ENCODE results near the gene LHX1.

Gene LHX1

GRCh38 chr17:36937959-36938565 lies 787 bp downstream of the LHX1 start:
- Histone ChIP-seq H3K4me2 (ENCODE audit: insufficient read depth, low read length) (no peak overlapping the region), H3K4me1 (ENCODE audit: insufficient read depth, low read length) (no peaks in the 10 kb centered on the region), H2AFZ (ENCODE audit: low read depth, low read length) (no peak overlapping the region), H3K27ac (ENCODE audit: low read length) (no peak overlapping the region), H3K27me3 (ENCODE audit: insufficient read depth, low read length, poor library complexity) (peaks cover under 1% of the 10 kb centered on the region), H3K9me3 (ENCODE audit: insufficient read depth, low read length, severe bottlenecking) (no peaks in the 10 kb centered on the region), H3K36me3 (ENCODE audit: insufficient read depth, low read length) (no peaks in the 10 kb centered on the region), H3K9ac (ENCODE audit: low read depth, low read length) (no peak overlapping the region; the same call in 1 of the 2 replicates), H4K20me1 (ENCODE audit: insufficient read depth, low read length) (no peaks in the 10 kb centered on the region), H3K79me2 (ENCODE audit: insufficient read depth, low read length) (no peaks in the 10 kb centered on the region), H3K4me3 (ENCODE audit: low read depth in 1 of 2, low read length in 2 of 2) (no peak overlapping the region)
- no peak for ATAC-seq (ENCODE audit: insufficient read depth, low read depth)
- TF ChIP-seq CTCF (IDR thresholded peaks at IDR 0.05; ENCODE audit: borderline replicate concordance, extremely low read depth, low read length, poor library complexity, severe bottlenecking) (no peak), EZH2 (IDR thresholded peaks at IDR 0.05; ENCODE audit: borderline replicate concordance, low read depth, low read length, severe bottlenecking) (no peak)
- no peak for DNase-seq

GRCh38 chr17:36938566-36939051 lies 1.3 kb downstream of the LHX1 start:
- Histone ChIP-seq H3K36me3 (ENCODE audit: insufficient read depth, low read length) (no peaks in the 10 kb centered on the region), H3K9ac (ENCODE audit: low read depth, low read length) (no peak overlapping the region), H3K4me3 (ENCODE audit: low read depth in 1 of 2, low read length in 2 of 2) (no peak overlapping the region), H3K27me3 (ENCODE audit: insufficient read depth, low read length, poor library complexity) (no peaks in the 10 kb centered on the region), H4K20me1 (ENCODE audit: insufficient read depth, low read length) (no peaks in the 10 kb centered on the region), H3K9me3 (ENCODE audit: insufficient read depth, low read length, severe bottlenecking) (no peaks in the 10 kb centered on the region), H3K79me2 (ENCODE audit: insufficient read depth, low read length) (no peaks in the 10 kb centered on the region), H3K4me2 (ENCODE audit: insufficient read depth, low read length) (no peak overlapping the region), H3K4me1 (ENCODE audit: insufficient read depth, low read length) (no peaks in the 10 kb centered on the region), H3K27ac (ENCODE audit: low read length) (no peak overlapping the region), H2AFZ (ENCODE audit: low read depth, low read length) (no peak overlapping the region)
- TF ChIP-seq EZH2 (IDR thresholded peaks at IDR 0.05; ENCODE audit: borderline replicate concordance, low read depth, low read length, severe bottlenecking), result no peak
- no peak for TF ChIP-seq CTCF (IDR thresholded peaks at IDR 0.05; ENCODE audit: borderline replicate concordance, extremely low read depth, low read length, poor library complexity, severe bottlenecking)
- no peak for DNase-seq
- ATAC-seq (ENCODE audit: insufficient read depth, low read depth), result no peak

DNA sequence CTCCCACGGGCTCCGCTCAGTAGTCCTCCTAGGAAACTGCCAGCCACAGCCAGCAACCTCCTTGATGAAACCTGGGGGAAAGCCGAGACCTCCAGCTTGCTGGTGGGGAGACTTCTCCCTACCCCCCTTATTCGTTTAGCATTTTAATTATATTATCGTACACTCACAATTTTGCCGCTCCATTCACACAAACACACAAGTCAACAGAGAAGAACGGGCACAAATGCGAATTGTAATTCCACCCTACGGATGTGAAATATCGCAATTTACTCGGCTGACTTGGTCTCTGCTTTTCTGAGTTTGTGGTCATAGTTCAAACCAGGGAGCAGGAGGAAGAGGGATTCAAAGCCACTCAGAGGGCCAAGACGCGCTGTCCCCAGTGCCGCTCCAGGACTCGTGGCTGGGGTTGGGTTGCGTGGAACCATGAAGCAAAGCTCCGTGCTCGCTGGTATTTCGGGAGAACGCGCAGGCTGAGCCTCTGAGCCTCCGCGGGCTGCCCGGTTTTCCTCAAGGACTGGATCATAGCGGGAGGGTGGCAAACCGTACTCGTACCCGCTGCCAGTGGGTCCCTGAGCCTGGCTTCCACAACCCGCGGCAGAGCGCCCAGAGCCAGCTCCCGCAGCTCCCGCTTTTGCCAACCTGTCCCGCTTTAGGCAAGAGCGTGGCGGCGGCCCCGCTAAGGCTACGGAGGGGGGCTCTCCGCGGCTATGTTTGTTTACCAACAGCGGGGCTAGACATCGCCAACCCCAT lies 2.0 kb downstream of the LHX1 start:
- Histone ChIP-seq H3K9ac (ENCODE audit: low read depth, low read length) (no peak overlapping the region), H2AFZ (ENCODE audit: low read depth, low read length) (no peak overlapping the region), H3K27me3 (ENCODE audit: insufficient read depth, low read length, poor library complexity) (no peaks in the 10 kb centered on the region), H3K36me3 (ENCODE audit: insufficient read depth, low read length) (no peaks in the 10 kb centered on the region), H3K9me3 (ENCODE audit: insufficient read depth, low read length, severe bottlenecking) (no peaks in the 10 kb centered on the region), H3K27ac (ENCODE audit: low read length) (no peak overlapping the region), H3K4me3 (ENCODE audit: low read depth in 1 of 2, low read length in 2 of 2) (no peak overlapping the region), H4K20me1 (ENCODE audit: insufficient read depth, low read length) (no peaks in the 10 kb centered on the region), H3K4me2 (ENCODE audit: insufficient read depth, low read length) (no peak overlapping the region), H3K79me2 (ENCODE audit: insufficient read depth, low read length) (no peaks in the 10 kb centered on the region), H3K4me1 (ENCODE audit: insufficient read depth, low read length) (no peaks in the 10 kb centered on the region)
- ATAC-seq (ENCODE audit: insufficient read depth, low read depth), result no peak
- no peak for DNase-seq
- no peak for TF ChIP-seq CTCF (IDR thresholded peaks at IDR 0.05; ENCODE audit: borderline replicate concordance, extremely low read depth, low read length, poor library complexity, severe bottlenecking)
- TF ChIP-seq EZH2 (IDR thresholded peaks at IDR 0.05; ENCODE audit: borderline replicate concordance, low read depth, low read length, severe bottlenecking), result no peak

Measured in DND-41 (cell line).